Embryonic facial prominence (tissue), 1 donor: ENCODE results near the gene STAMBPL1.

Experiments
- DNase-seq: peaks from one replicate; pipeline ENCODE4 v3.0.0-alpha.2; 2016; ENCODE audit errors: extremely low spot score

The STAMBPL1 gene

GRCh38 chr10:88893611-88894010 is 13.6 kb downstream of the STAMBPL1 start:
- DNase-seq = no peak

GRCh38 chr10:88895250-88895649 is 15.2 kb downstream of the STAMBPL1 start:
- no peak for DNase-seq

GRCh38 chr10:88896372-88896993 is 16.4 kb downstream of the STAMBPL1 start:
- DNase-seq = no peak

- DNase-seq = no peak
Observed at GRCh38 chr10:88896994-88897853, 17.2 kb downstream of the STAMBPL1 start.

- no peak for DNase-seq
Observed at GRCh38 chr10:88898727-88899126, 18.7 kb downstream of the STAMBPL1 start.

- DNase-seq = no peak
Observed at GRCh38 chr10:88899886-88900285, 19.8 kb downstream of the STAMBPL1 start.

GRCh38 chr10:88901206-88901983 is 21.4 kb downstream of the STAMBPL1 start:
- DNase-seq = no peak

- no peak for DNase-seq
Observed at GRCh38 chr10:88901984-88902789, 22.1 kb downstream of the STAMBPL1 start.

- DNase-seq = no peak
Observed at GRCh38 chr10:88903715-88904114, 23.7 kb downstream of the STAMBPL1 start.

- DNase-seq = no peak
Observed at GRCh38 chr10:88906921-88907320, 26.9 kb downstream of the STAMBPL1 start.

- DNase-seq = no peak
Observed at GRCh38 chr10:88908194-88908593, 28.1 kb downstream of the STAMBPL1 start.

- no peak for DNase-seq
Observed at GRCh38 chr10:88911116-88911515, 31.1 kb downstream of the STAMBPL1 start.

- DNase-seq = no peak
Observed at GRCh38 chr10:88911851-88912250, 31.8 kb downstream of the STAMBPL1 start.

GRCh38 chr10:88913127-88913526 is 33.1 kb downstream of the STAMBPL1 start:
- no peak for DNase-seq

- no peak for DNase-seq
Observed at GRCh38 chr10:88913788-88914187, 33.7 kb downstream of the STAMBPL1 start.

- DNase-seq = no peak
Observed at GRCh38 chr10:88915781-88916180, 35.7 kb downstream of the STAMBPL1 start.

GRCh38 chr10:88916231-88916630 is 36.2 kb downstream of the STAMBPL1 start:
- no peak for DNase-seq

- no peak for DNase-seq
Observed at GRCh38 chr10:88916986-88917385, 36.9 kb downstream of the STAMBPL1 start.

- no peak for DNase-seq
Observed at GRCh38 chr10:88918191-88918905, 38.3 kb downstream of the STAMBPL1 start.

GRCh38 chr10:88919041-88919440 is 39.0 kb downstream of the STAMBPL1 start:
- DNase-seq = no peak

GRCh38 chr10:88920198-88920597 is 40.2 kb downstream of the STAMBPL1 start:
- DNase-seq = no peak
